Measurements from ENCODE around the gene AAGAB. TPM values are rescaled to one million over a fixed set of nuclear protein-coding genes. Genes with fewer than 3 reads are reported as not detected.

Gene AAGAB
- polyA plus RNA-seq, 3 donors = 47.7 to 65.2 (median 57.6) TPM

DNA sequence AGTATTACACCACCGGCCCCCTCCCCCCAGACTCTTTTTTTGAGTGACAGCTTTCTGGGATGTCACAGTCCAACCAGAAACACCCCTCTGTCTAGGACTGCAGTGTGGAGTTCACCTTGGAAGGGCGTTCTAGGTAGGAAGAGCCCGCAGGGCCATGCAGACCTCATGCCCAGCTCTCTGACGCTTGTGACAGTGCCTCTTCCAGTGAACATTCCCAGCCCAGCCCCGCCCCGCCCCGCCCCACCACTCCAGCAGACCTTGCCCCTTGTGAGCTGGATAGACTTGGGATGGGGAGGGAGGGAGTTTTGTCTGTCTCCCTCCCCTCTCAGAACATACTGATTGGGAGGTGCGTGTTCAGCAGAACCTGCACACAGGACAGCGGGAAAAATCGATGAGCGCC is 63.6 kb downstream of the AAGAB start:
- no peak for DNase-seq

DNA sequence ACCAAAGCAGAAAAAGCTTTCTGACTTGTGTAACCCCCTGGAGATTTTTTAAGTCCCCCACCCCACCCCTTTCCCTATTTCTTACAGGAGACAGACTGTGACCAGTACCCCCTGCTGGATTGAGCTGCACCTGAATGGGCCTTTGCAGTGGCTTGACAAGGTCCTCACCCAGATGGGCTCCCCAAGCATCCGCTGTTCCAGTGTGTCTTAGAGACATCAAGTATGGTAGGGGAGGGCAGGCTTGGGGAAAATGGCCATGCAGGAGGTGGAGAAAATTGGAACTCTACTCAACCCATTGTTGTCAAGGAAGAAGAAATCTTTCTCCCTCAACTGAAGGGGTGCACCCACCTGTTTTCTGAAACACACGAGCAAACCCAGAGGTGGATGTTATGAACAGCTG is 64.1 kb downstream of the AAGAB start:
- DNase-seq = no peak

DNA sequence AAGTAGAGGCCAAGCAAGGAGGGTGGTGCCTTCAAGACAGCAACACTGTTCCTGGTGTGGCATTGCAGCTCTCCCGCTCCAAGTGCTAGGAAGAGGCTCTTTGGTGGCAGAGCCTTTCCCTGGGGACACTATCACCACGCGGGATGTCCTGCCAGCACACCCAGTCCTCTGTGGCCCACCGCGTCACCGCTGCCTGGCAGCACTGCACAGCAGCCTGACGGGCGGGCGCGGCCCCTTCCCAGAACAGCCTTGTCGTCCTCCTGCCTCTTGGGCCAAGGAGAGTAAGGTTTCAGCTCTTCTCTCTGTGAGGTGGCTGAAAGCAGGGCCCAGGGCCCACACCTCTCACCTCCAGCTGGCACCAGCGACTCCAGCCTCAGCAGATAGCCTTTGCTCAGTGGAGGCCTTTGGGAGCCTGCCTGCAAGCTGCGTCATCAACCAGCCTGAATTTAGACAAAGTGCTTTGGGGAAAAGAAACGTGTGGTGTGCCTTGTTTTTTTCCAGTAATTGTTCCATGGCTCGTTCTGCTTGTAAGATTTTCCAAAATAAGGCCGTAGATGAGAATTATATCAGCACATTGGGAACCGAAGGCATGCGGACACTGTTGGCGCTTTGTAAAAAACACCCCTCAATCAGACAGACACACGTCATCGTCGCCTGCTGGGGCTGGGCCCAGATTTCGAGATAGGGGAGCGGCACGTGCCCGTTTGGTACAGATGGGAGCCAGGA is 65.0 kb downstream of the AAGAB start:
- DNase-seq = no peak

DNA sequence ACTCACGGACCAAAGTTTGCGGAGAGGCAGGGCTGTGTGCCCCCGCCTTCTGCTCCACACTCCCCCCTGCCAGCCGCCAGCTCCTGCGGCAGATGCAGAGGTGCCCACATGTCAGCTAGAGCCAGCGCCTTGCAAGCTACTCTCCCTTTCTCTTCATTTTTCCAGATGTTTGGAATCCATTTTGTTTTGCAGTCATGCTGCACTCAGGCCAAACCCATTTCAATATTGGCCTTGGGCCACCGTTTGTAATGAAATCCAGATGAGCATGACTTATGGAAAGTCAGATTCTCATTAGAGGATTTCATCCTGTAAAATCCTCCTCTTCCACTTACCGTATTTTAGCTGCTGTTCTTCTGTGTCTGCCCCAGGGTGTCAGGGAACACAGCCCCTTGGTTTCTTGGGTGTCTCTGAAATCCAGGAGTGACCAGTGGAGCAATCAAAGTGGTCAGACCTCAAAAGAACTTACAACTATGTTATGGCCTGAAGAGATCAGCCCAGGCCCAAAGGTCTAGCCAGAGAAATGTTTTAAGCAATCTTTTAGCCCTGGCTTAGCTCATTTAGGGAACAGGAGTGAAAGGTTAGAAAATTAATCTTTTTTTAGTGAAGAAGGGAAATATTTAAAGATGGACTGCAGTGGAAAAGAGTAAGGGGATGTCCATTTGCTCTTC is 65.8 kb downstream of the AAGAB start:
- peak; percentile 58 for DNase-seq

DNA sequence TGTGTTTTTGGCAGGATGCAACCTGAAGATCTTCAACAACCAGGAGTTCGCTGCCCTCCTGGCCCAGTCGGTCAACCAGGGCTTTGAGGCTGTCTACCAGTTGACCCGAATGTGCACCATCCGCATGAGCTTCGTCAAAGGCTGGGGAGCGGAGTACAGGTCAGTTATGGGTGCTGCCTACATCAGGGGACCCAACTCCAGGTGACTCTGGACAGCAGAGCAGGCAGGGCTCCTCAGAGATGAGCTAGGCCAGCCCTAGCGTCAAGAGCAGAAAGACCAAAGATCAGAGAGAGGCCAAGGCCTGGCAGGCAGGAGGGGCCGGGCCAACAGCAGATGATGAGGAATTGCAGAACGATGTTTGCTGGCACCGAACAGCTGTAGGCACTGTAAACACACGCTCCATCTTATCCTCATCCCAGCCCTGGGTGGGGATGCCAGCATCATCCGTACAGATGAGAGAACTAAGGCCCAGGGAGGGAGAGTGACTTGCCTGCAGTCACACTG is 67.1 kb downstream of the AAGAB start:
- no peak for DNase-seq

DNA sequence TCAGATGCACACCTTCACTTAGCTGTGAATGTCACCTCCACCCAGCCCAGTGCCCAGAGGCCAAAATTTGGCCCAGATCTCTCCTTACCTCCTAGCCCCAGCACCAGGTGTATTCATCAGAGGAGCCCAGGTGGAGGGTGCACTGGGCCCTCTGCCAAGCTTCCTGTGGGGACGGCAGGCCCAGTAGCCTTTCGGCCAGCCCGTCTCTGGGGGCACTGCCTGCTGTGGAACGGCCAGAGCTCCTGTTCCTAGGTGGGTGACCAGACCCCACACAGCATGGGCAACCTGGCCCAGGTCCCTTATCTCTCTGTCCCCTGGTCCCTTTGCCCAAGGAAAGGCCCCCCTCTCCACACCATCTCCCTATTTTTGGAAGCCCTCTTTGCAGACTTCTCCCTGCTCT is 67.8 kb downstream of the AAGAB start:
- no peak for DNase-seq

DNA sequence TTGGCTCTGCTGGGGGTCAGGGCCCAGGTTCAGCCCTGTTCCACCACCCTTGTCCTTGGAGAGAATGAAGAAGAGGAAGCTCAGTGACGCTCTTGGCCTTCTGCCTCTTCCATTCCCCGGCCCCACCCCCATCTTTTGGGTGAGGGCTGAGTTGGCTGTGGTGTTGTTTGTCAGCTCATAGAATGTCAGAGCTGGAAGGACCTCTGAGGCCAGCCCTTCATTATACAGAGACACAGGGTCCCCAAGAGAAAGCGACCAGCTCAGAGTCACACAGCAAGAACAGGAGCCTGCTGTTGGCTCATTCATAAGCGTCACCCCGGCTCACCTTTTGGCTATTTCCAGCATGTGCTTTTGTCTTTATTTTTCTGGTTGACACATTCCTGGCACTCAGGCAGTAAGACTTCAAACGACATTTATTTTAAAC is 68.2 kb downstream of the AAGAB start:
- DNase-seq = no peak

DNA sequence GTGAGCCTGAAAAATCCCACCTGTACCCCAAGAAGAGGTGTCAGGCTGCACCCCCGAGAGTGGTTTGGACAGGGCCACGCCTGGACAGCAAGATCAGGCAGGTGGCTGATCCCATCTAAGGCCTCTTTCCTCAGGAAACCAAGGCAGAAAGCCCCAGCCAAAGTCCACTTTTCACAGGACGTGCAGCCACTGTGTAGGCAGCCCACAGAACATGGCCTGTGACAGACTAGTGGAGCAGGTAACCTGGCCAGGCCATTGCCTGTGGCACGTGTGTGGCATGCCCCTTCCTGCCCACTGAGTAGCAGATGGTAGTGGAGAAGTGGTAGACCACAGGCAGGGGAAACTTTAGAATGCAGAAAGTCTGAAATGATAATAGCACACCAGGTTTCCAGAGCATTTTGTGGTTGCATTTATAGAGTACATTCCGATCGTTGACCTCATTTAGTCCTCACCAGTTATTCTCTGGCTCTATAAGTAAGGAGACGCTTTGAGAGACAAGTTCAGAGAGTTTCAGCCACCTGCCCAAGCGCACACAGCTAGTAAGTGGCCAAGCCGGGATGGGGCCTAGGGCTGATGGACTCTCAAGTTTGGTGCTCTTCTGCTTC is 68.7 kb downstream of the AAGAB start:
- no peak for DNase-seq

DNA sequence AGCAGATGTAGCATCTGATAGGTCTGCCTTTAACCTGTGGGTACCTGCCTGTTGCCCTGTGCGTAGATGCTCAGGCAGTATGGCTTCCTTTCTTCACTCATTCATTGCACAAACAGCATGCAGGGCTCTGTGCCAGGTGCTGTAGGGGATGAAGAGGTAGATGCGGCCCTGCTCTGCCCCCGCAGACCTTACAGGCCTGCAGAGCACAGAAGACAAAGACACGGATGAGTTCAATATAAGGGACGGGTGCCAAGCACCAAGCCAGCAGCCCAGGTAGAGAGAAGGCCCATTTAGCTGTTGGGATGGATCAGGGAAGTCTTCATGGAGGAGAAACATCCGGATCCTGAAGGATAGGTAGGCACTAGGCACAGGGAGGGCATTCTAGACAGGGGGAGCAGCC is 69.4 kb downstream of the AAGAB start:
- no peak for DNase-seq

DNA sequence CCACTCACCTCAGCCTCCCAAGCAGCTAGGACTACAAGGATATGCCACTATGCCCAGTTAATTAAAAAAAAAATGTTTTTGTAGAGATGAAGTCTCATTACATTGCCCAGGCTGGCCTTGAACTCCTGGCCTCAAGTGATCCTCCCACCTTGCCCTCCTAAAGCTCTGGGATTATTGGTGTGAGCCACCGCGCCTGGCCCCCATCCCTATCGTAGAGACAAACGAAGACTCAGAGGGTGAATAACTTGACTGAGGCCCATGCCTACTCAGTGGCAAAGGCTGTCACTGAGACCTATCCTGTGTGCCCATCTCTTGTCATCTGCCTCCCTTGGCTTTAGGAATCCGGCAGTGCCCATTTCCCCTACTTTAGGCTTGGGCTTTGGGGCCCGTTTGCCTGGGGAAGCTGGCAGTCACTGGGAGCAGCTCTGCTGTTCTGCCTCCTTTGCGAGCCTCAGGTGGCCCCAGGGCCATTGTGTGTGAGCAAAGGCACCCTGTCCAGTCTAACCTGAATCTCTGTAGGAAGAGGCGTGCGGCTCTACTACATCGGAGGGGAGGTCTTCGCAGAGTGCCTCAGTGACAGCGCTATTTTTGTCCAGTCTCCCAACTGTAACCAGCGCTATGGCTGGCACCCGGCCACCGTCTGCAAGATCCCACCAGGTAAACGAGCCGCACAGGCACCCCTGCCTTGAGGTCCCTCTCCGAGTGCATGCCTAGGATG is 70.1 kb downstream of the AAGAB start:
- no peak for DNase-seq

DNA sequence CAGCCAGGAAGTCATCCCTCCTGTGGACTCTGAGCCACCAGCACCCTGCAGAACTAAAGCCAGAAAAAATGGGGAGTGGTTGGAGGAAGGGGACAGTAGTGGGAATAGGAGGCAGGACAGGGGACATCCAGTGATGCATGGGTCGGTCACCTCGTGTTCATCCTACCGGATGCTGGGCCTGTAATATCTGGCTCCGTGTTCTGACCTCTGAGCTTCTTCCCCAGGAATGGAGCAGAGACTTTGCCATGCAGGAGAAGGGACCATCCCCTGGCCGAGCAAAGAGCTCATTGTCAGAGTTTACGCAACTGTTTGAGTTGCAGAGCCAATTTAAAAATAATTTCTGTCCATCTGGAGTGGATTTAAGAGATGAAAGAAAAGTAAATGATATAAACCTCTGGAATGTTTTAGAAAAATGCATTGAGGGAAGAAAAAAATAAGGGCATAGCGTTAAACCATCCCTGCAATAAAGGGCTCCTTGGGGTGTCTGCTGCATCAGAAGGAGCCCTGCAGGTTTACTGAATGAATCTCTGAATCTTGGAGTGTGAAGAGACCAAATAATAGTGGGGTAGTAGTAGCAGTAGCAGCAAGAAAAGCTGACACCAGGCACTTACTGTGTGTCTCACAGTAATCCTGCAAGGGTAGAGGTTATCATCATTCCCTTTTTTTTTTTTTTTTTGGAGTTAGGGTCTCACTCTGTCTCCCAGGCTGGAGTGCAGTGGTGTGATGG is 70.9 kb downstream of the AAGAB start:
- DNase-seq = no peak

DNA sequence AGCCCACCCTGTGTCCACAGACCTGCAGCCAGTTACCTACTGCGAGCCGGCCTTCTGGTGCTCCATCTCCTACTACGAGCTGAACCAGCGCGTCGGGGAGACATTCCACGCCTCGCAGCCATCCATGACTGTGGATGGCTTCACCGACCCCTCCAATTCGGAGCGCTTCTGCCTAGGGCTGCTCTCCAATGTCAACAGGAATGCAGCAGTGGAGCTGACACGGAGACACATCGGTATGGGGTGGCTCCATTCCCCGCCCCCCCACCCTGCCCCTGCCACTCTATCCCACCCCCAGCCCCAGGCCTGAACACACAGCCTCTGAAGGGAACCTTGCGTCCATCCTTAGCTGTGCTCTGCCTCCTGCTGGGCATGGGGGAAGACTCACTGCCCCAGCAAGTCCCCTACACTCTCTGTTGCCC is 73.2 kb downstream of the AAGAB start:
- no peak for DNase-seq

DNA sequence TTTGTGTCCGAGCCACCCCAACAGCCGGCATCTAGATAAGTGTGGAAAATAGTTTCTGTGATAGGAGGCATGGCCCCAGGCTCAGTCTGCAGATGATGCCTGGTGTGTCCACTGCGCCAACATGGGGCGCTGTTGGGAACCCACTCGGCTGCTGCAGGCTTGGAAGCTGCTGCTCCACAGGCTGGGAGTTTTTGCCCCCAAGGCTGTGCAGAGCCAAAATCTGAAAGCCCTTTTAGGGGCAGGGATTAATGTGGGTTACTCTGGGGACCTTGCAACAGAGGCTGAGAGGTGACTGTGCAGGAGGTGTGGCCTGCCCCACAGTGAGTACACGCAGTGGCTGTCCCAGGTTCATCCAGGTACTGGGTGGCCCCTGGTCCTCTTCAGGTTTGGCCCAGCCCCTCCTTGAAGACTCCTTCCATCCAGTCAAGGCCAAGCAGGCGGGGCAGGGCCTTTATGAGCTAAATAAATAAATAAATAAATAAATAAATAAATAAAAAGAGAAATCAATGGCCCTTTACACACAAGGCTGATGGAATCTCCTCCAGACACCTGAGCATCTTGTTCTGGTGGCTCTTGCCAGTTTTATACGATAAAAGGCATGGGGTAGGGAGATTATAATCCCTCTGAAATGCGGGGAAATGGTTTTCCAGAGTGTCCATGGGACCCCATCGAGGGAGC is 73.8 kb downstream of the AAGAB start:
- DNase-seq = no peak

DNA sequence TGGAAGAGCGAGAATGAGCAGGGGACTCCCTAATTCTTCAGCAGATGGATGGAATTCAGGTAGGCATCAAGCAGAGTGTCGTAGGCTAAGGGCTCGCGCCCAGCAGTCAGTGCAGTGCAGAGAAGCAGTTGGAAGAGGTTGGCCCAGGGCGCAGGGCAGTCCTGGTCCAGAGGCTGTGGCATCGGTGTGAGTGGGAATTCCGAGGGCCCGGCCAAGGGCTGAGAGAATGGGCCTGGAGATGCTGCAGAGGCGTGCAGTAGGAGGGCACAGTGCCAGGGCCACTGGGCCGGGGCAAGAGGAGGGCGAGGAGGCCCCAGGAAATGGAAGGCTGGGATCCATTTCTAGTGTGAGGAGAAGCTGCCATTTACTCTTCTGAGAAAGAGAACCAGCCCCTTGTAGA is 74.4 kb downstream of the AAGAB start:
- DNase-seq = no peak

DNA sequence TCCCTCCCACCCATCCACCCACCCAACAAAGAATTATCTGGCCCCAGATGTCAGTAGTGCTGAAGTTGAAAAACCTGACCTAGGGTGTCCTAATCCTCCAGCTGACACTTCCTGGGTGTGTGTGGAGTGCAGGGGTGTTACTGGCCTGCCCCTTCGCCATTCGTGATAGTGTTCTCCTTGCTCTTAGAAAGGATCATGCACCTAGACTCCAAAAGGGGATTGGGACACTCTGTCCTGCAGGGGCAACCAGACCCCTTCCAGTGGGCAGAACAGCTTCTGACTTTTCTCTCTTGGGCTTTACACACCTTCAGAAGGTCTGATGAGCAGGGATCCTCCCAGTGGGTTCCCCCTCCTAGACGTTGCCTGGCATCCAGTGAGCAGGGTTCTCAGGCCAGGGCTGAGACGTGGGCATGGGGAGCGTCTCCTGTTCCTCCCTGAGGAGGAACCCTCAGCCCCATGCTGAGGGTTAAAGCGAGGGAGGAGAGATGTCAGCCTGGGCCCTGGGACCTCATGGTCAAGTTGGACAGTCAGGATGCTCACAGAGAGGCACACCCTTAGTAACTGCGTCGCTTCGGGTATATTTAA is 75.0 kb downstream of the AAGAB start:
- no peak for DNase-seq

DNA sequence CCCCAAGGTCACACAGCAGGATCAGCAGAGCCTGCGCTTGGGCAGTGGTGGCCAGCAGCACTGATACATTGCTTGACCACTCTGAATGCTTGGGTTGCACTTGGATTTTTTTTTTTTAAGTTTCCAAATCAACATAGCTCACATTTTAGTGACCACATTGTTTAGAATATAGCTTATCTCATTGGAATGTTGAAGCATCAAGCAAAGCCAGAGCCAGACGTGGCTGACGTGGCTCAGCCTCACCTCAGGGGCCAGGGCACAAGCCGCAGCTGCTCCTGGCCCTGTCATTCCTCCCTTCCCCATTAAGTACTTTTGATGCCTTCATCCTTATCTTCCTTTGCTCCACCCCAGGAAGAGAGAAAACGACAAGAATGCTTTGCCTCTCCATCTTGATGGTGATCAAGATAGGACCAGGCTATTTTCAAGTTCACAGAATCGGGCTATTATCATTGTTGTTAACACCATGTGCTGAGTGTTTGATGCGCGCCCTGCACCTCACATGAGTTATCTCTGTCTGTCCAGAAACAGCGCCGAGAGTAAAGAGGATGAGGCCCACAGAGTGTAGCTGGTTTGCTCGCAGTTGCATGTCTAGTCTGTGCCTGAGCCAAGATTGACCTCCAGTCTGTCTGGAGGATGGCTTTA is 75.8 kb downstream of the AAGAB start:
- DNase-seq = no peak

DNA sequence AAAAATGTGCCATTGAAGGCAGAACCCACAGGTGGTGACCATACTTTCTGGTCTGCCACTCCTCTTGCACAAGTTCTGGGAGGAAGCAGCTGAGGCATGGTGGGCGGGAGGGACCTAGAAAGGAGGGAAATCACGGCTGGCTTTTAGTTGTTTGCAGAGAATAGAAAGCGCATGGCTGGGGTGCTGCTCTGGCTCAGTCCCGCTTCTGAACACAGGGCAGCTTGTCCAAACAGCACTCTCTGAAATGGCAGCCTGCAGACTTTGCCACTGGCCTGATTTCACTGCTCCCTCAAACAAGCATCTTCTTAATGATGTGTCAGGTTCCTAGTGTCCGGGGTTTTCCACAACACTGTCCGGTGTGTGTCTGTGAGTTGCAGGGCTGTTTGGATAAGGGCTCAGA is 76.7 kb downstream of the AAGAB start:
- DNase-seq = no peak

DNA sequence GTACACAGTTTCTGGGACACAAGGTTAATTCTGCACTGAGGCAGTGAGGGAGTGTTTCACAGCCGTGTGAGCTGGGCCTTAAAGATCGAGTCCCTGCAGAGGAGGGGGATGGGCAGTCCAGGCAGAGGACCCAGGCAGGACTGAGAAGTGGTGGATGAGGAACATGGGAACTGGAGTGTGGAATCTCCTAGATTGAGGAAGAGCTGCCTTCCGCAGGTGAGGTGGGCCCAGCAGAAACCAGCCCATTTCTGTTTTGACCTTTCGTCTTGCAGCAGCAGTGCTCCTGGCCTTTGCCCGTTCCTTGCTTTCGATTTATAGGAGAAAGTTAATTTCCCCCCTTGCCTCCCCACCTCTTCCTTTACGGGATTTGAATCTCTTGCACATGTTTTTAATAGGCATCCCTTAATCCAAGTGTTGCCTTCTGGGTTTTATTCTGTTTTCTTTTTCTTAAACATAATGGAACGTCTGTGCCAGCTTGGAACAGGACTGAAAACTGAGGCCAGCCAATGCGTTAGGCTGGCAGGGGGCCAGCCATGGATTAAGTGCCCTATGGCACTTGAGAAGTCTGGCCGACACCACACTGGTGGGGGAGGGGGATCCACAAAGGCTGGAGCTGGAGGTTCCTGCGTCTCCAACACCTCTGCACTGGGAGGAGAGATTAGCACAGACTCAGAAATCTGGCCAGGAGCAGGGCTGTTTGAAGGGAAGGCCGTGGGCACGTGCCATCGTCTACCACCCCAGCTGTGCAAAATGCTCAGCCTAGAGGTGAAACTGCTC is 78.1 kb downstream of the AAGAB start:
- DNase-seq = no peak

DNA sequence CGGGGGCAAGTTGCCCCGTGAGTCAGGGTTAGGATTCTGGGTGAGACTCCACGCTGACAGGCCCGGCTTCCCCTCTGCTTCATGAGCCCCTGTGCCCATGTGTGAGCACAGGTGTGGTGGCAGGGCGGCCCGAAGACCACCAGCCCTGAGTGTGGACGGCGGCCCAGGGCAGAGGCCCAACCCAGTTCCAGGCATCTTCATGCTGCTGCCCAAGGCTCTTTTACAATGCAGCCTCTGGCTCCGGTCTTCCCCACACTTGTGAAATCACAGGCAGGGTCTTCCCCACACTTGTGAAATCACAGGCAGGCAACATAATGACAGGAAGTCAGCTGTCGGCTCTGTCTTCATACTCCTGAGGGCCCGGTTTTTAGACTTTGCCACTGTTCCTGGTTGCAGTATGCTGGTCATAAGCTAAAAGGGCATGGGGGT is 78.8 kb downstream of the AAGAB start:
- no peak for DNase-seq

Measured in renal pelvis (tissue), 4 donors.